GM18951 (cell line): Measurements from ENCODE around the gene TMEM121B.

Experiments used
- POLR2A ChIP-seq: IDR thresholded peaks from 4 replicates; pipeline ENCODE4 v1.6.1; 2011; ENCODE audit warnings: mild to moderate bottlenecking; ENCODE audit not compliant: insufficient read length, insufficient read depth; ENCODE audit errors: extremely low read depth
- in situ Hi-C: fragments of 300-500 bp; cut with MboI; formaldehyde crosslinking; loops from one replicate; pipeline ENCODE4 v1.12.0; 2022; ENCODE audit warnings: low sequenced_read_pairs, mixed read lengths, inconsistent platforms; ENCODE audit not compliant: unreplicated experiment

TMEM121B gene

GRCh38 chr22:17114173-17114897, 6.8 kb downstream of the TMEM121B start:
- TF ChIP-seq POLR2A, result no peak
- in situ Hi-C loops, result no loop called here

DNA sequence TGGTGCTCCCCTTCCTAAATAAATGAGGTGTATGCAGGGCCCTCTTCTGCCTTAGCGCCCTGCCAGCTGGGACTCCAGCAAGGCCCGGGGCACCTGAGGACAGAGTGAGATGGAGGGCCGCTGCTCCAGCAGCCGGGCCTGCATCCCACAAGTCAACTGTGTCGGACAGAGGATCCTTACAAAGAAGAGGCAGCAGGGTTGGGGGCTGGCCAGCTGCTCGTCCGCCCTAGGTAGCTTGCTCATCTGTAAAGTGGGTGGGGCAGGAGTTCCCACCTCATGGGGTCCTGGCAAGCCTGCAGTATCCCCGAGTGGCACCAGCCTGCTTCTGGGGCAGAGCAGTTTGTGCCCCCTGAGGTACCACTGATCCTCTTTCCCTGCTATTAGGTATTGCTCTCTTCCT, 7.6 kb downstream of the TMEM121B start:
- in situ Hi-C loops, result no loop called here
- no peak for TF ChIP-seq POLR2A

DNA sequence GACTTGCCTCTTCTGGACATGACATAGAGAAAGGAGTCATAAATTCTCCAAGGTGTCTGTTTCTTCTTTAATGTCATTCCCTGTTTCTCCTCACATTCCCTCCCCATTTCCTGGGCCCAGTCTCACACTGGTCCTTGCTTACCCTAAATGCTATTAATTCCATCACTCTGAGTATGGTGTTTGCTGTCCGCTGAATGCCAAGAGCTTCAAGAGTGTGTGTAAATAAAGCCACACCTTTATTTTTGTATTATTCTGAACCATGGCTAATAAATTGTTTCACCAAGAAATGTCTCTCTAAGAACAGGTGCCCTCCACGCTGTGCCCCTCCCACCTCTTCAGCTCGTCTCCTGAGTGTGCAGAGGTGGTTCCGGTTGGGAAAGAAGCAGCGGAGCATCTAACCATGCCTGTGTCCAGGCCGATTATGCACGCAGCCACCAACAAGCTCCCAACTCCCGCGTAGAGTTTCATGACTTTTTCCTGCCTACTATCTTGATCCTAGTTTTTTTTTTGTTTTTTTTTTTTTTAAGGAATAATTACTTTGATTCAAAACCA, 8.6 kb downstream of the TMEM121B start:
- in situ Hi-C loops, result no loop called here
- TF ChIP-seq POLR2A, result no peak

DNA sequence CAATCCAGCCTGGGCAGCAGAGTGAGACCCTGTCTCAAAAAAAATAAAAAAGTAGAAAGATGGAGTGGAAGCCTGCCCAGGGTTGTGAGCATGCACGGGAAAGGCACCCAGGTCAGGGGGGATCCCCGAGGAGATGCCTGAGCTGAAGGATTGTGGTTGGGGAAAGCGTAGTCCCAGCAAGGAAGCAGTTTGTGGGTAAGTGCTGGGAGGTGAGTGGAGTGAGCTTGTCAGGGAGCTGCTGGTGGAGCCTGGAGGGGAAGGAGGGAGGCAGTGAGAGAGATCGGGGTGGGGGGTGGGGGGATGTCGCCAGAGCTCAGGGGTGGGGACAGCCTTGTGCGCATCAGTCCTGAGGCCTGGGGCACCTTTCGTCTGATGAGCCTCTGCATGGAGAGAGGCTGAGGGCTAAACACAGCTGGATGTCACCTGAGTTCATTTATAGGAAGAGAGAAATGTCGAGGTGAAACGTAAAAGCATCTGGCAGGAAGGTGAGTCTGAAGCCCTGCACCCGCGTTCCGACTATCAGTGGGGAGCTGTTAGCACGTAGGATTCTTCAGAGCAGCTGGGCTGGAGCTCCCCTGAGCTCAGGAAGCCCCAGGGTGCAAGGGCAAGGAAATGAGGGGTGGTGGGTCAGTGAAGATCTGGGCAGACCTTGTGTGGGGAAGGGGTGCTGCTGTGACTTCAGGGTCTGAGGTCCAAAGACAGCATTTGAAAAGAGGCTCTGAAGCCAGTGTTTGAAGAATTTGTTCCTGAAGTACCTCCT, 10.2 kb downstream of the TMEM121B start:
- in situ Hi-C loops, result no loop called here

GRCh38 chr22:17109976-17110375, 11.2 kb downstream of the TMEM121B start:
- in situ Hi-C loops, result no loop called here
- TF ChIP-seq POLR2A, result no peak

More for the DNA sequence above, 10.2 kb downstream of the TMEM121B start:
- TF ChIP-seq POLR2A, result no peak

DNA sequence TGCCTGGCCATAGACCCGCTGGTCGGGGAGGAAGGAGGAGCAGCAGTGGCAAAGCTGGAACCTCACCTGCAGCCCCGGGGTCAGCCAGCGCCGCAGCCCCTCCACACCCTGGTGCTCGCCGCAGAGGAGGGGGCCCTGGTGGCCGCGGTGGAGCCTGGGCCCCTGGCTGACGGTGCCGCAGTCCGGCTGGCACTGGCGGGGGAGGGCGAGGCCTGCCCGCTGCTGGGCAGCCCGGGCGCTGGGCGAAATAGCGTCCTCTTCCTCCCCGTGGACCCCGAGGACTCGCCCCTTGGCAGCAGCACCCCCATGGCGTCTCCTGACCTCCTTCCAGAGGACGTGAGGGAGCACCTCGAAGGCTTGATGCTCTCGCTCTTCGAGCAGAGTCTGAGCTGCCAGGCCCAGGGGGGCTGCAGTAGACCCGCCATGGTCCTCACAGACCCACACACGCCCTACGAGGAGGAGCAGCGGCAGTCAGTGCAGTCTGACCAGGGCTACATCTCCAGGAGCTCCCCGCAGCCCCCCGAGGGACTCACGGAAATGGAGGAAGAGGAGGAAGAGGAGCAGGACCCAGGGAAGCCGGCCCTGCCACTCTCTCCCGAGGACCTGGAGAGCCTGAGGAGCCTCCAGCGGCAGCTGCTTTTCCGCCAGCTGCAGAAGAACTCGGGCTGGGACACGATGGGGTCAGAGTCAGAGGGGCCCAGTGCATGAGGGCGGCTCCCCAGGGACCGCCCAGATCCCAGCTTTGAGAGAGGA, 11.9 kb downstream of the TMEM121B start:
- TF ChIP-seq POLR2A, result no peak
- in situ Hi-C loops, result no loop called here

- in situ Hi-C loops, result no loop called here
- TF ChIP-seq POLR2A, result no peak
Observed at GRCh38 chr22:17108256-17109112, 12.7 kb downstream of the TMEM121B start.

DNA sequence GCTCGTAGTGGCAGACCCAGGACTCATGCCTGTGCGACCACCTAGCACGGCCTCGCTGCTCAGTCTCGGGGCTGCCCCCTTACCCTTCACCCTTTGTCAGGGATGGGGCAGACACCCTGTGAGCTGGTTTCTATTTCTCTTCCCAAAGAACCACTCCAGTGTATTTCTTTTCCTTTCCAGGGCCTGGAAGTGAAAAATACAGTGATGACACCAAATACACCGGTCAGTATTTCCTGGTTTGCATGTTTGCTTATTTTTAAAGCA, 13.7 kb downstream of the TMEM121B start:
- TF ChIP-seq POLR2A, result no peak
- in situ Hi-C loops, result no loop called here

DNA sequence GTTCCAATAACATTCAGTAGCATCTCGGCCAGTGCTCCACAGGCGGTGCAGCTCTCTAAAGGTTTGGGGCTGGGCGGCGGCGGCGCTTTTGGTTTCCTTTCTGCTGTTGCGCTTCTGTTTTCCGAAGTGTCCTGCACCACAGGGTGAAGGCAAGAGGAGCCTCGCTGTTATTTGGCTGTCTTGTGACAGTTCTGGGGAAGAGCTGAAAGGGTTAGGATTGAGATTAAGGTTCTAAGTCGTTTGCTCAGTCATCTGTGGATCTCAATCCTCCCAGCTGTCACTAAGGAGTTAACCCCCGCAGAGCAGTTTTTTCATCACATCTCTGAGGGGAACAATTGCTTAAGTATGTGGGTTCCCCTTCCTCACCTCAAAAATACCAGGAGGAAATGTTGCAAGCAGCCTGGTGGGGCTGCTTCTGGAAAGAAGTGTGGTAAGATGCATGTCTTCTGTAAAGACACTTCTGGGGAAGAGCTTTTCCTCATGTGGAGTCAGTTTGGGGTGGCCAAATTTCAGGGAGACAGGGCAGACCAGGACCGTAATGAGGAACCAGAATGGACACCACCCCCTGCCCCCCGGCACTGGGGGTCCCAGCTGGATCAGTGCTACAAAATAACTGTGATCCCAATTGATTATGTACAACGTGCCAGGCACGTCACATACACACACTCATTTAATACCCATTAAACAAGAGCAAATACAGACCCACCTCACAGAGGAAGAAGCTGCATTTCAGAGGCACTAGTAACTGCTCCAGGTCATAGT, 14.2 kb downstream of the TMEM121B start:
- no peak for TF ChIP-seq POLR2A
- in situ Hi-C loops, result no loop called here

- TF ChIP-seq POLR2A, result no peak
- in situ Hi-C loops, result no loop called here
Observed at GRCh38 chr22:17106161-17106784, 14.9 kb downstream of the TMEM121B start.
